Dermis blood vessel endothelial cell (primary cell): ENCODE results near the gene DNM1L. TPM values are rescaled to one million over a fixed set of nuclear protein-coding genes. Genes with fewer than 3 reads are reported as not detected.
"Not testable (repeated sequence)": the region's sequence is repeated elsewhere in the genome, so short reads cannot be mapped to it uniquely, and the experiment has no call there.

Experiments
- DNase-seq: peaks from one replicate; pipeline ENCODE4 v3.0.0; 2010
- total RNA-seq: library from RNA; depleted of rRNA; stranded (reverse); fragments of >200 nt; gene quantifications from 2 replicates; pipeline ENCODE4 v1.2.3, GENCODE V29; 2014

Gene DNM1L
- total RNA-seq, 1 donor from 2014 or later: 88.0 TPM

GRCh38 chr12:32698285-32698684 is 19.2 kb downstream of the DNM1L start:
- DNase-seq: peak; percentile 7

GRCh38 chr12:32699437-32699836 is 20.3 kb downstream of the DNM1L start:
- not testable (repeated sequence) for DNase-seq

GRCh38 chr12:32702473-32702872 is 23.4 kb downstream of the DNM1L start:
- no peak for DNase-seq

- DNase-seq: no peak
These were observed 23.8 kb downstream of the DNM1L start for GRCh38 chr12:32702946-32703345.

- DNase-seq: no peak
These were observed 26.7 kb downstream of the DNM1L start for GRCh38 chr12:32705783-32706182.

GRCh38 chr12:32706335-32707024 is 27.4 kb downstream of the DNM1L start:
- DNase-seq: no peak

GRCh38 chr12:32708926-32709325 is 29.8 kb downstream of the DNM1L start:
- DNase-seq: peak; percentile 7

GRCh38 chr12:32714772-32715171 is 35.7 kb downstream of the DNM1L start:
- DNase-seq: no peak

- no peak for DNase-seq
These were observed 39.8 kb downstream of the DNM1L start for GRCh38 chr12:32718926-32719325.

GRCh38 chr12:32725308-32725707 is 46.2 kb downstream of the DNM1L start:
- not testable (repeated sequence) for DNase-seq

- DNase-seq: no peak
These were observed 47.2 kb downstream of the DNM1L start for GRCh38 chr12:32726286-32726685.

GRCh38 chr12:32727237-32727636 is 48.1 kb downstream of the DNM1L start:
- no peak for DNase-seq

GRCh38 chr12:32734952-32735351 is 55.9 kb downstream of the DNM1L start:
- DNase-seq: no peak

- no peak for DNase-seq
These were observed 57.3 kb downstream of the DNM1L start for GRCh38 chr12:32736445-32736844.

- DNase-seq: no peak
These were observed 58.6 kb downstream of the DNM1L start for GRCh38 chr12:32737715-32738114.

- no peak for DNase-seq
These were observed 60.2 kb downstream of the DNM1L start for GRCh38 chr12:32739279-32739678.

GRCh38 chr12:32742133-32742532 is 63.0 kb downstream of the DNM1L start:
- DNase-seq: no peak

GRCh38 chr12:32743264-32743663 is 64.2 kb downstream of the DNM1L start:
- DNase-seq: no peak

GRCh38 chr12:32753605-32754004 is 74.5 kb downstream of the DNM1L start:
- no peak for DNase-seq

GRCh38 chr12:32754111-32754510 is 75.0 kb downstream of the DNM1L start:
- peak; percentile 54 for DNase-seq

GRCh38 chr12:32755051-32755653 is 76.1 kb downstream of the DNM1L start:
- DNase-seq: peak; percentile 94

- DNase-seq: peak; percentile 100
These were observed 76.8 kb downstream of the DNM1L start, which contains the start of gene YARS2 for GRCh38 chr12:32755654-32756475. Gene YARS2, minus strand, starts transcription at chr12:32755897. Its CDS starts 23 bp downstream, at chr12:32755874.

- DNase-seq: peak; percentile 6
These were observed 77.5 kb downstream of the DNM1L start for GRCh38 chr12:32756476-32757066.
